Stimulated activated CD4-positive, alpha-beta T cell treated with anti-CD3 and anti-CD28 coated beads, Interleukin-4, amount 100 ng/mL, for 24 hours (primary cell): Measurements from ENCODE around the gene ALKBH4.
"Not testable (repeated sequence)": the region's sequence is repeated elsewhere in the genome, so short reads cannot be mapped to it uniquely, and the experiment has no call there.

Experiments
- DNase-seq: peaks from one replicate; pipeline ENCODE4 v3.0.0-alpha.2; 2020

The ALKBH4 gene, protein sequence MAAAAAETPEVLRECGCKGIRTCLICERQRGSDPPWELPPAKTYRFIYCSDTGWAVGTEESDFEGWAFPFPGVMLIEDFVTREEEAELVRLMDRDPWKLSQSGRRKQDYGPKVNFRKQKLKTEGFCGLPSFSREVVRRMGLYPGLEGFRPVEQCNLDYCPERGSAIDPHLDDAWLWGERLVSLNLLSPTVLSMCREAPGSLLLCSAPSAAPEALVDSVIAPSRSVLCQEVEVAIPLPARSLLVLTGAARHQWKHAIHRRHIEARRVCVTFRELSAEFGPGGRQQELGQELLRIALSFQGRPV

DNA sequence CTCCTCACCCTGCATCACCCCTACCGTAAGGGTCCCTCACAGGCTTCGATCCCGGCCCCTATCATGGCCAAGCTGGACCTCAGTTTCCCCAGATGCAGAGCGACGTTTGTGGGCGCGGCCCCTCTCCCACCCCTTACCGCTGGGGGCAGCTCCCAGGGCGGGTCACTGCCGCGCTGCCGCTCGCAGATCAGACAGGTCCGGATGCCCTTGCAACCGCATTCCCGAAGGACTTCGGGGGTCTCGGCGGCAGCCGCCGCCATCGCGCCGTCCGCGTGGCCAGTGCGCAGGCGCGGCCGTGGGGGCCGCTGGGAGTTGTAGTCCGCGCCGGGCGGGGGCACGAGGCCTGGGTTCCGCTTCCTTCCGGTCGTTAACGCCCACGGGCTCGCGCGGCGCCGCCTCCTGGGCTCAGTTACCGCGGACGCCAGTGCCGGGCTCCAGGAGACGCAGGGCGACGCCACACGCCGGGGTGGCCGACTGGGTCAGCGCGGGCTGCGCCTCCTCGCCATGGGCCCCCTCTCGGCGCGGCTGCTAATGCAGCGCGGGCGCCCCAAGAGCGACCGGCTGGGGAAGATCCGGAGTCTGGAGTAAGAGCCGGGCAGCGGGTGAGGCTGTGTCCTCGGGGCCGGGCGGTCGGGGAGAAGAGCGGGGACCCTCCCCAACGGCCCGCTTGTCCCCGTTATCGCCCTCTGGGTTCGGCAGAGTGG is at the start of gene ALKBH4, which contains the start of gene LRWD1:
TSS of gene ALKBH4 (minus strand) at position 287 of the 704 bp plus-strand sequence. CDS start at position 260, 27 bp downstream.
TSS of gene LRWD1 (plus strand) at position 408 of the 704 bp plus-strand sequence. CDS start at position 505, 97 bp downstream.
- DNase-seq = peak; percentile 96

DNA sequence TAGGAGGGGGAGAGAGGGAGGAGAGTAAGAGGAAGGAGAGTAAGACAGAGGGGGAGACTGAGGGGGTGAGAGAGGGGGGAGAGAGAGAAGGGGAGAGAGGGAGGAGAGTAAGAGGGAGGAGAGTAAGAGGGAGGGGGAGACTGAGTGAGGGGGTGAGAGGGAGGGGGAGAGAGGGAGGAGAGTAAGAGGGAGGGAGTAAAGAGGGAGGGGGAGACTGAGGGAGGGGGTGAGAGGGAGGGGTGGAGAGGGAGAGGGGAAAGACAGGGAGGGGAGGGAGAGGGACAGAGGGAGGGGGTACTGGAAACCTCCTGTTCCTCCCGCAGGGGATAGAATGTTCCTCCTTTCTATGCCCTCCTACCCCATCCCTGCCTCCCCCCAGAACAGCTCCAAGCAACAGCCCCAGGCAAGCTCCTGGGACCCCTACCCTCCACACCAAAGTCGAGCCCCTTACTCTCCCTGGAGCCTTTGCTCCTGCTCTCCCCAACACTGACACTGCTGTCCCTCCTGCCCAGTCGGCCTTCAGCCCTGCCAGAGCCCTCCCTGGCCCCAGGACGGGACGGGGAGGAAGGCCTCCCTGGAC is 48.1 kb upstream of the ALKBH4 start:
- not testable (repeated sequence) for DNase-seq

DNA sequence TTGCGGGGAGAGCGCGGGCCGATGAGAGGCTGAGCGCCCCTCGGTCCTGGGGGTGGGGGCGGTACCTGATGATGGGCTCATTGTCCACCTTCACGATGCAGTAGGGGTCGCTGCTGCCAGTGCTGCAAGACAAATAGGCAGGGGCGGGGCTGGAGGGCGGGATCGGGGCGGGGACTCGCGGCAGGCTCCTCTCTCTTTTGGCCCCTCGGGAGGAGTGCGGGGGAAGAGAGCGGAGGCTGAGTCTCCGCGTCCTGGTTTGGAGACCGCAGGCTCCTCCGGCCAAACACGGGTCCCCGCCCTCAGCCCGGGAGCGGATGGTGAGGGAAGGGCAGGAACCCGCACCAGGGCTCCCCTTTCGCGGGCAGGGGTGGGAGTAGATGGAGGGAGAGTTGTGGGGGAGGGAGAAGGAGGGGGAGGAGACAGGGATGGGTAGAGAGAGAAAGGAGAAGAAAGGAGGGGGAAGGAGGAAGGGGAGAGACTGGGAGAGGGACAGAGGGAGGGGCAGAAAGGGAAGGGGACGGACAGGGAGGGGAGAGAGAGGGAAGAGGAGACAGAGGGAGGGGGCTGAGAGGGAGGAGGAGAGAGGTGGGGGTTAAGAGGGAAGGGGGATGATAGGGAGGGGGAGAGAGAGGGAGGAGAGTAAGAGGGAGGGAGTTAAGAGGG is 47.3 kb upstream of the ALKBH4 start:
- not testable (repeated sequence) for DNase-seq

DNA sequence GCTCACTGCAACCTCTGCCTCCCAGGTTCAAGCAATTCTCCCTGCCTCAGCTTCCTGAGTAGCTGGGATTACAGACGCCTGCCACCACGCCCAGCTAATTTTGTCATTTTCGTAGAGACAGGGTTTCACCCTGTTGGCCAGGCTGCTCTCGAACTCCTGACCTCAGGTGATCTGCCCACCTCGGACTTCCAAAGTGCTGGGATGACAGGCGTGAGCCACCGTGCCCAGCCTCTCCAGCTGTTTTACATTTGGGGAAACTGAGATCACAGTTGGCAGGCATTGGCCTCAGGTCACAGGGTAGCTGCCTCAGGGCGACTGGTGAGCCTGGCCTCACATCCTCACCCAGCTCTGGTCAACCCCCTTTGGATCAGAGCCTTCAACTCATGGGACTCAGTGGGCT is 45.9 kb upstream of the ALKBH4 start:
- not testable (repeated sequence) for DNase-seq

DNA sequence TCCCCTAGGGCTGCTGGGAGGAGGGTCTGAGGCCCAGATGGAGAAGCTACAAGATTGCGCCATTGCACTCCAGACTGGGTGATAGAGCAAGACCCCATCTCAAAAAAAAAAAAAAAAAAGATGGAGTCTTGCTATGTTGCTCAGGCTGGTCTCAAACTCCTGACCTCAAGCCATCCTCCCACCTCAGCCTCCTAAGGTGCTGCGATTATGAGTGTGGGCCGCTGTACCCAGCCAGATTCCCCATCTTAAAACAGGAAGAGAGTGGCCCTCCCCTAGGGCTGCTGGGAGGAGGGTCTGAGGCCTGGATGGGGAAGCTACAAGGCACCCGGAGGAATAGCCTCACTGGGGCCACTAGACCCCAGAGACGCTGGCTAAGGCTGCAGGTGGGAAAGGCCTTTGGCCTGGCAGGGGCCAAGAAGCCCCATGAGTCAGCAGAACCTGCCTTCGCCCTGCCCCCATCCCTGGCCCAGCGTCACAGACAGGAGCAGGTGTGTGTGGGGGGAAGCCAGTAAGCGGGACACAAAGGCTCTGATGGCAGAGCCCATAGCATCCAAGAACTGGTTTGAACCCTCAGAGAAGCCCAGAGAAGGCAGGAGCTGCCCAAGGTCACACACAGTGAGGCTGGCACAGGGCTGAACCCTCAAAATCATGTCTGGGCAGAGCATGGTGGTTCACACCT is 42.9 kb upstream of the ALKBH4 start:
- DNase-seq = not testable (repeated sequence)

DNA sequence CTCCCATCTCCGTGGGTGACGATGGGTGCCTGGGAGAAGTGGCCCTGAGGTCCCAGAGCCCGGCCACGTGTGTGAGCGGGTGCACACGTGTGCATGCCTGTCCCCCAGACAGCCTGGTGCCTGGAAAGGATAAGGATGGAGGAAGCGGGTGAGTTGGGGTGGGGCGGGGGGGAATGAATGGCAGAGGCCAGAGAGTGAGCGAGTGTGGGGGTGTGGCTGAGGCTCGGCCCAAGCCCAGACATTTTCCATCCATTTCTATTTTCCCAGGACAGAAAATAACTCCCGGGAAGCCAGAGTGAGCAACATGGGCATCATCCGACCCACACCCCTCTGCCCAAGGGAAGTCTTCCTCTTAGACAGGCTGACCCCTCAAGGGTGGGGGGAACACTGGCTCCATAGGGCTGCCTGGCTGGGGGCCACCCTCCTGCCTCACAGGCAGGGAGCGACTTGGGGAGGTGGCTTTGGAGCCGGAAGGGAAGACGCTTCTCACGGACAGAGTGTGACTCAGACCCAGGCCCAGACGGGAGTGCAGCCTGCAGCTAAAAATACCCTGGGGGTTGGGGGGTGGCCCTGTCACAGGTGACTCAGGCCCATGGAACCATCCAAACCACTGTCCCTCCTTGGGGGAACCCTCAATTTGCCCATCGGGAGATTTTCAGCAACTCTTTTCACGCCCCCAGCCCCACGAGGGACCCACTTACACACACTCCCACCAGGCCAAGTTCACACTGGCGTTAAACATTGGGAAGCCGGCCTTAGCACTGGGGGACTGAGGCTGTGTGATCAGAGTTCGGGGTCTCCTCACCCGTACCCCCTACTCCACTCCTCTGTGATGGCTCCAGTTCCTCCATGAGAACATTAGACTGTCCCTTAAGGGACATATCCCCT is 40.9 kb upstream of the ALKBH4 start:
- not testable (repeated sequence) for DNase-seq

DNA sequence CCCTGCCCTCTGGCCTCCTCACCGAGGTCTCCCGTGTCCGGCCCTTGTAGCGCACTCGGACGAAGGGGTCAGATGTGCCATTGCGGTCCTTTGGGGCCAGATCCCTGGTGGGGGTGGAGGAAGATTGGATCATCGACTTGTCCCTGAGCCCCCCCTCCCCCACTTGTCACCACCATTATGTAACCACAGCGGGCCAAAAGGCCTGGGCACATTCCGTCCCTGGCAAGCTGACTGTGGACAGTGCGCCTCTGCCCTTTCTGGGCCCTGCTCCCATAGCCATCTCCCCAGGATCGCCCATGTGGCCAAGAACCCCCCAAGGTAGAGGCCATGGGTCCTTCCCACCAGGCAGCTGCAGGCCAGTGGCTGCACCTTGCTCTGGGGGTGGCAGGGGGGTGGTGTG is 38.5 kb upstream of the ALKBH4 start:
- DNase-seq = not testable (repeated sequence)

DNA sequence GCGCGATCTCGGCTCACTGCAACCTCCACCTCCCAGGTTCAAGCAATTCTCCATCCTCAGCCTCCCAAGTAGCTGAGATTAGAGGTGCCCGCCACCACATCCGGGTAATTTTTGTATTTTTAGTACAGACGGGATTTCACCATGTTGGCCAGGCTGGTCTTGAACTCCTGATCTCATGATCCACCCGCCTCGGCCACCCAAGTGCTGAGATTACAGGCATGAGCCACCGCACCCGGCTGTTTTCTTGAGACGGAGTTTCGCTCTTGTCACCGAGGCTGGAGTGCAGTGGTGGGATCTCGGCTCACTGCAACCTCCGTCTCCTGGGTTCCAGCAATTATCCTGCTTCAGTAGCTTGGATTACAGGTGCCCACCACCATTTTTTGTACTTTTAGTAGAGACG is 33.7 kb upstream of the ALKBH4 start:
- not testable (repeated sequence) for DNase-seq

DNA sequence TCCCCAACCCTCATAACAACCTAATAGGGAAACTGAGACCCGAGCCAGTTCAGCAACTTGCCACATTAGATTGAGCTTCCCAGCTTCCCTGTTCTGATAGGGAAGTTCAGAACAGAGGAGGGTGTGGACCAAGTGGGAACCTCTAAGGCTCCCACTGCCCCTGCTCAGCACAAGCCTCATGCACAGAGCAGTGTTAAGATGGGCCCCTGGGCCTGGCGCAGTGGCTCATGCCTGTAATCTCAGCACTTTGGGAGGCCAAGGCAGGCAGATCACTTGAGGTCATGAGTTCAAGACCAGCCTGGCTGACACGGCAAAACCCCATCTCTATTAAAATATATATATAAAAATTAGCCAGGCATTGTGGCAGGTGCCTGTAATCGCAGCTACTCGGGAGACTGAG is 32.6 kb upstream of the ALKBH4 start:
- not testable (repeated sequence) for DNase-seq

DNA sequence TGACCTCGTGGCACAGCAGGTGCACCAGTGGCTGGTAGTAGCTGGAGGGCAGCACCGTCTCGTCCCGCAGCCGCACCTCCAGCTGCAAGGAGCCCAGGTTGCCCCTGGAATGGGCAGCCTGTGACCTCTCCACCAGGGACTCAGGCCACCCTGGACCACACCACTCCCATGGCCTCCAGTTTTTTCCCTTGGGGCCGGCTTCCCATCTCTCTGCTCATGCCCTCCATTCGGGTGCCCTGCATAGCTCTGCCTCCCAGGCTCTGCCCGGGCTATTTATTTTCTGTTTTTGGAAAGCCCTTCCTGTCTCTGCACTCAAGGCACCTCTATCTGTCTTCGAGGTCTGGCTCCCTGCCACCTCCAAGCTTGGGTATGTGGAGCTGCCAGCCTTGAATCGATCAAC is 32.2 kb upstream of the ALKBH4 start:
- not testable (repeated sequence) for DNase-seq

DNA sequence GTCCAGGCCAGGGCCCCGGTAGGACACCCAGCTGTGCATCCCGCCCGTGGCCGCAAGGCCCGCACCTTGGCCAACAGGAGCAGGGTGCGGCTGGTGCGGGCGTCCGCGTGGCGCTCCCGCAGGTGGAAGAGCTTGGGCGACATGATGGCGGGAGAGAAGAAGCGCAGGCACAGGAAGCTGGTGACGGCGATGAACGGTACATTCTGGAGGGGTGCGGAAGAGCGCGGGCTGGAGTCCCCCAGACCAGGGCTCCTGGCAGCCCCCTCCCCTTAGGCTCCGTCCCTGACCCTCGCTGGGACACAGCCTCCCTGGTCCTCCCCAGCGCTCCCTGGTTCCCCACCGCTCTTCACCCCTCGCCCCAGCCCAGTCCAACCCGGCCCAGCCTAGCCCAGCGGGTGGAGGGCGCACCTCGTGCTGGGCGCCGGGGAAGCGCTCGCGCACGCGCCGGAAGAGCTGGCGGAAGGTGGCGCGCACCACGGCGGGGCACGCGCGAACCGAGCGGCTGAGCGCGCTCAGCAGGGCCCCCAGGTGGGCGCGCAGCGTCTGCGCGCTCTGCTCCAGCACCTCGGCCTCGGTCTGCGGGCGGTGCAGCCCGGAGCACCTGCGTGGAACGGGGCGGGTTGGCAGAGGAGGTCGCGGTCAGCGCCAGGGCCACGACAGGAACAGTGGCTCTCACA is 29.9 kb upstream of the ALKBH4 start:
- DNase-seq = not testable (repeated sequence)

DNA sequence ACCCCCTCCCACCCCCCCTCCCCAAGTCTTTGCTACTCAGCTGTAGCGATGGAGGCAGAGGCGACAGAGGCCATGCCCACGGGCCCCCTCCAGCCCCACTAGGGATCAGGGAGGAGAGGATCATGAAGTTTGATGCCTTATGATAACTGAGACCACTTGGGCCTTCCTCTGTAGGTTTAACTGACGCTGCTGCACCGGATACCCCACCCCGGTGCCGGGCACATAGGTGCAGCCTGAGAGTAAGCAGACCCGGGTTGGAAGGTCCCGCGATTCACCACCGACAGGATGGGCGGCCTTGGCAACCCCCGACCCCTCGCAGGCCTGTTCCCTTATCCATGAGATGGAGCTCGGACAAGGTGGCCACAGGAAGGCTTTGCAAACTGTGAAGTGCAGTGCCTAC is 29.4 kb upstream of the ALKBH4 start:
- peak; percentile 5 for DNase-seq

DNA sequence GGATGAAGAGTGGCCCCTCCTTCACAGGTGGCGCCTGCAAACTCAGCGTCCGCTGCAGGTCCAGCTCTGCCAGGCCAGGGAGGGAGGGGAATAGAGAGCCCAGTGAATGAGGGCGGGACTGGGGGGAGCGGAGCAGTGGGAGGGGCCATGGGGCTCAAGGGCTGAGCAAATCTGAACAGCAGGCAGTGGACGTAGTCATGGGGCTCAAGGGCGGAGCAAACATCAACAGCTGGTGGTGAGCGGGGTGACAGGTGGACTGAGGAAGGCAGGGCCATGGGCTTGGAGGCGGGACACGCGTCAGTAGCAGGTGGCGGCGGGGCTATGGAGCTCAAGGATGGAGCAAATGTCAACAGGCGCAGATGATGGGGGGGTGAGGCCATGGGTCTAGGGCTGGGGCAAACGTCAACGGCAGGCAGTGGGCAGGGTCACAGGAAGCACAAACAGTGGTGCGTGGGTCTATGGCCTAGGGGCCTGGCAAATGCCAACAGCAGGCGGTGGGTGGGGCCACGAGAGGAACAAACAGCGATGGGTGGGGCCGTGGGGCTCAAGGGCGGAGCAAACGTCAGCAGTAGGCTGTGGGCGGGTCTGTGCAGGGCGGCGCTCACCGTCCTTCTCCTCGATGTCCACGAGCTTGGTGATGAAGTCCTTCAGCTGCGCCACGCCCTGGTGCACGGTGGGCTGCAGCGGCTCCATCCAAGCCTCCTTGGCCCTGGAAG is 28.7 kb upstream of the ALKBH4 start:
- not testable (repeated sequence) for DNase-seq

DNA sequence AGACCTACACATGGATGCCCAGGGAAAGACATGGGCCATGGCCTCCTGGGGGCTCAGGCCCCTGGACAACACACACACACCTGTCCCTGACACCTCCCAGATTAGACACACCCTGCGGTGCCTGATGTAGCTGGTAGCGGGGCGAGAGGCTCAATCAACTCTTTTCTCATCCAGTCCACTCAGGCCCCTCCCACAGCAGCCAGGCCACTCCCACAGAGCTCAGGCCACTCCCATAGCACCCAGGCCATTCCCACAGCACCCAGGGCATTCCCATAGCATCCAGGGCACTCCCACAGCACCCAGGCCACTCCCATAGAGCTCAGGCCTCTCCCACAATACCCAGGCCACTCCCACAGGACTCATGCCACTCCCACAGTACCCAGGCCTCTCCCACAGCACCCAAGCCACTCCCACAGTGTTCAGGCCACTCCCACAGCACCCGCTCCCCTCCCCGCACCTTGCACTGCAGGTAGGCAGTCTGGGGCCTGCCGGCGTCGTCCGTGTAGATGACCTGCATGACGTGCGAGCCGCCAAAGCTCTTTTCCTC is 25.9 kb upstream of the ALKBH4 start:
- peak; percentile 70 for DNase-seq

DNA sequence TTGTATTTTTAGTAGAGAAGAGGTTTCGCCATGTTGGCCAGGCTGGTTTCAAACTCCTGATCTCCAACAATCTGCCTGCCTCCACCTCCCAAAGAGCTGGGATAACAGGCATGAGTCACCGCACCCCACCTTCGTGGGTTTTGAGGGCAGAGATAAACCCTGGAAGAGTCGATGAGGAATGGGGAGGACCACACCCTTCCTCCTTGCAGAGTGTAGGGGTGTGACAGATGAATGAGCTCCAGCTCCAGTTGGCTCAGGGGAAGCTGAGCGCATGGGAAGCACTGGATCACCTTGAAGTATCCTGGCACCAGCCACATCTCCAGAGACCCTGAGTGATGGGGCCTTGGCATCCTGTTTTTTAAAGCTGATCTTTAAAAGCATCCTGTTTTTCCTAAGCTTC is 19.7 kb upstream of the ALKBH4 start:
- DNase-seq = not testable (repeated sequence)

DNA sequence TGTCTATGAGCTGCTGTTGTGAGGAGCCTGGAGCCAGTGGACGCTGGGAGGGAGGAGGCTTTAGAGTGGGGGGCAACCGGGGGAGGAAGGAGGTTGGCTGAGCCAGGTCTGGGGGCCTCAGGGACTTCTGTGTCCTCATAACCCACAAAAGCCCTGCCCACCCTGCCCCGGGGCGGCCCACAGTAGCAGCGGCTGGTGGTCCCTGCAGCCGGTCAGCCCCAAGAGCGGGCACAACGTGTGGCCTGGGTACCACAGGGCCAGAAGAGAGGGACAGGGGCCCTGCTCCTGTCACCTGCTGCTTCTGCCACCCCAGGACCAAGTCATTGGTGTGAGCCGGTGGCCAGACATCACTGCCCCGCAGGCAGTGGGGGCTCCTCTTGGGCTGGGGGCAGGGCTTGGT is 17.3 kb upstream of the ALKBH4 start:
- not testable (repeated sequence) for DNase-seq

DNA sequence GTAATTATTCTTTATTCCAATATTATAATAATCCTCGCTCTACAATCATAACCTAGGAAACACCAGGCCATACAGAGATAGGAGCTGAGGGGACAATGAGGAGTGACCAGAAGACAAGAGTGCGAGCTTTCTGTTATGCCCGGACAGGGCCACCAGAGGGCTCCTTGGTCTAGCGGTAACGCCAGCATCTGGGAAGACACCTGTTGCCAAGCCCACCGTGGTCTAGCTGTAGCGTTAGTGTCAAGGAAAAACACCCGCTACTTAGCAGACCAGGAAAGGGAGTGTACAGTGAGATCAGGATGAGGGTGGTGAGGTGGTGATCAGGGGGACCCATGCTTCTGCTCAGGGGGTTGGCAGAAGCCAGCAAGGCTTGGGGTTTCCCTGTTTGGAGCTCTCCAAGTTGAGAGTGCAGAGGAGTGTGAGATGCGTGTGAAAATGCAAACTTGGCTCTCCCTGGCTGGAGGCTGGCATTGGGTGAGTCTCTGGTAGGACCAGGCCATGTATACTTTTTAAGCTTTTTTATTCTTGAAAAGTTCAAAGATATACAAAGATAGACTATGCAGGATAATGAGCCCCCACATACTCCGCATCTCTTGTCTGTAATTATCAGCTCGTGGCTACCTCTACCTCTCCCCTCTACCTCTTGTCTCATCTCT is 15.4 kb upstream of the ALKBH4 start:
- peak; percentile 19 for DNase-seq

DNA sequence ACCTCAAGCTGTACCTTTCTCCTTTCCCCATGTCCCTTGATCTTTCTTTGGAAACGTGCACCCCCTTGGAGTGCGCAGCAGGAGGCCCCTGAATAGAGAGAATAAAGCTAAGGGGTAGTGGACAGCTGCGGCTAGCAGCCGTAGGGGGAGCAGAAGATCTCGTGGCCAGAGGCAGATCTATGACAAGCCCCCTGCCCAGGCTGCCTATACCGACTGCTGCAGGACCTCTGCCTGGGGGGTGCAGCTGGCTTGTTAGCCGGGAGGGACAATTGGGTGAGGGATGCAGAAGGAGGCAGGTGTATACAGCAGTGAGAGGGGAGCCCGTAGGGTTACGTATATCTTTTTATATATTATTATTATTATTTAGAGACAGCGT is 14.5 kb upstream of the ALKBH4 start:
- DNase-seq = not testable (repeated sequence)
